IMR-90 (cell line): ENCODE data around the gene MEOX2. TPM values are rescaled to one million over a fixed set of nuclear protein-coding genes. Genes with fewer than 3 reads are reported as not detected.

Experiments used
- ATAC-seq: fragments of 200-7000 bp; cut with Tn5 transposase; 2 replicates; pipeline ENCODE4 v1.9.1; 2020; ENCODE audit warnings: low read depth, mild to moderate bottlenecking, moderate library complexity
- BruUV-seq: library from RNA; stranded (reverse); fragments of 400-500 nt; replicated peaks from 2 replicates; lab custom pipeline; 2021; lab: Mats Ljungman, UMichigan
- CTCF ChIA-PET: fragments of 300-600 bp; formaldehyde crosslinking; extraction: SDS; loops from one replicate; lab custom pipeline; 2021; ENCODE audit warnings: antibody characterized with exemption; lab: Yijun Ruan, JAX
- POLR2A ChIA-PET: fragments of 300-600 bp; sonication (Branson Sonifier 250); formaldehyde crosslinking; loops from one replicate; lab custom pipeline; 2022; ENCODE audit warnings: antibody characterized with exemption; ENCODE audit not compliant: unreplicated experiment; lab: Charles Lee
- DNase-seq: peaks from one replicate; pipeline ENCODE4 v3.0.0; 2013
- H2AFZ ChIP-seq: replicated peaks from 2 replicates; pipeline ENCODE3; 2013; ENCODE audit warnings: low read length, mild to moderate bottlenecking; ENCODE audit not compliant: poor library complexity
- H2AK5ac ChIP-seq: 2 replicates; pipeline ENCODE4 v1.6.1; 2013; ENCODE audit warnings: low read depth, low read length, inconsistent platforms
- H2AK9ac ChIP-seq: replicated peaks from 2 replicates; pipeline ENCODE3; 2013; ENCODE audit warnings: mild to moderate bottlenecking, low read depth, low read length, moderate library complexity; ENCODE audit not compliant: poor library complexity
- H2BK120ac ChIP-seq: 2 replicates; pipeline ENCODE4 v1.6.1; 2013; ENCODE audit warnings: low read depth, low read length, inconsistent platforms
- H2BK15ac ChIP-seq: 3 replicates; pipeline ENCODE4 v1.6.1; 2013; ENCODE audit warnings: low read depth, low read length, inconsistent platforms
- H2BK20ac ChIP-seq: 2 replicates; pipeline ENCODE4 v1.6.1; 2013; ENCODE audit warnings: low read depth, mild to moderate bottlenecking, inconsistent platforms, low read length, moderate library complexity
- H2BK5ac ChIP-seq: 2 replicates; pipeline ENCODE4 v1.6.1; 2013; ENCODE audit warnings: mild to moderate bottlenecking, low read depth, low read length, inconsistent platforms; ENCODE audit not compliant: poor library complexity, severe bottlenecking
- H3K14ac ChIP-seq: replicated peaks from 2 replicates; pipeline ENCODE4 v1.6.1; 2013; ENCODE audit warnings: low read depth, low read length, inconsistent platforms
- H3K18ac ChIP-seq: 2 replicates; pipeline ENCODE4 v1.6.1; 2013; ENCODE audit warnings: low read depth, low read length, control low read depth
- H3K23ac ChIP-seq: 2 replicates; pipeline ENCODE4 v1.6.1; 2013; ENCODE audit warnings: low read depth, low read length, inconsistent platforms
- H3K27ac ChIP-seq: 2 replicates; pipeline ENCODE4 v1.5.1; 2013; ENCODE audit warnings: mild to moderate bottlenecking, control low read depth, low read length; ENCODE audit not compliant: insufficient read depth
- H3K27me3 ChIP-seq: 2 replicates; pipeline ENCODE4 v1.6.1; 2013; ENCODE audit warnings: low read length; ENCODE audit not compliant: control insufficient read depth, insufficient read depth
- H3K36me3 ChIP-seq: 2 replicates; pipeline ENCODE4 v1.6.1; 2013; ENCODE audit warnings: low read length, mixed read lengths; ENCODE audit not compliant: control insufficient read depth, insufficient read depth
- H3K4ac ChIP-seq: 2 replicates; pipeline ENCODE4 v1.6.1; 2013; ENCODE audit warnings: low read depth, low read length, inconsistent platforms
- H3K4me1 ChIP-seq: 2 replicates; pipeline ENCODE4 v1.6.1; 2013; ENCODE audit warnings: low read length, mixed read lengths; ENCODE audit not compliant: control insufficient read depth, insufficient read depth
- H3K4me2 ChIP-seq: 2 replicates; pipeline ENCODE4 v1.6.1; 2013; ENCODE audit warnings: low read depth, mild to moderate bottlenecking, control low read depth, low read length, moderate library complexity
- H3K4me3 ChIP-seq: 2 replicates; pipeline ENCODE4 v1.5.1; 2013; ENCODE audit warnings: low read depth, mild to moderate bottlenecking, control low read depth, low read length, moderate library complexity; ENCODE audit not compliant: insufficient read depth
- H3K56ac ChIP-seq: 2 replicates; pipeline ENCODE4 v1.6.1; 2013; ENCODE audit warnings: low read length, inconsistent platforms; ENCODE audit not compliant: insufficient read depth; ENCODE audit errors: extremely low read depth
- H3K79me1 ChIP-seq, 2 experiments: 2 replicates each; pipeline ENCODE4 v1.6.1; 2013; ENCODE audit warnings: low read length in 2 of 2, inconsistent platforms in 1 of 2, low read depth in 1 of 2
- H3K9ac ChIP-seq: 2 replicates; pipeline ENCODE4 v1.6.1; 2013; ENCODE audit warnings: low read depth, low read length, control low read depth
- H3K9me1 ChIP-seq: 2 replicates; pipeline ENCODE4 v1.6.1; 2013; ENCODE audit warnings: low read length, inconsistent platforms; ENCODE audit not compliant: insufficient read depth
- H3K9me3 ChIP-seq: 2 replicates; pipeline ENCODE4 v1.6.1; 2013; ENCODE audit warnings: low read length; ENCODE audit not compliant: control insufficient read depth, insufficient read depth
- H4K20me1 ChIP-seq: 2 replicates; pipeline ENCODE4 v1.6.1; 2013; ENCODE audit warnings: low read length, inconsistent platforms; ENCODE audit not compliant: insufficient read depth
- H4K5ac ChIP-seq: 2 replicates; pipeline ENCODE4 v1.6.1; 2013; ENCODE audit warnings: mild to moderate bottlenecking, low read depth, low read length, control low read depth
- H4K8ac ChIP-seq, 2 experiments: 2 replicates each; pipeline ENCODE4 v1.6.1; 2013; ENCODE audit warnings: low read depth in 2 of 2, low read length in 2 of 2, control low read depth in 1 of 2, inconsistent platforms in 1 of 2
- H4K91ac ChIP-seq: 2 replicates; pipeline ENCODE4 v1.6.1; 2013; ENCODE audit warnings: low read depth, low read length, inconsistent platforms; ENCODE audit not compliant: insufficient read depth
- FOS ChIP-seq: fragments of 150-350 bp; IDR thresholded peaks from 2 replicates; pipeline ENCODE4 v1.6.1; 2016; ENCODE audit warnings: low read depth, low read length
- POLR2A ChIP-seq: IDR thresholded peaks from 2 replicates; pipeline ENCODE4 v1.6.1; 2012; ENCODE audit warnings: mild to moderate bottlenecking, low read depth, low read length
- RAD21 ChIP-seq: IDR thresholded peaks from 2 replicates; pipeline ENCODE4 v1.6.1; 2012; ENCODE audit warnings: low read length, improper control_type of control experiment
- RCOR1 ChIP-seq: IDR thresholded peaks from 2 replicates; pipeline ENCODE4 v1.6.1; 2012; ENCODE audit warnings: mild to moderate bottlenecking, low read length, improper control_type of control experiment; ENCODE audit not compliant: insufficient replicate concordance
- WGBS, 2 experiments: methylation state at CpG; one replicate each; pipeline versions ENCODE4 v1.1.5 to v1.1.7; 2013; ENCODE audit warnings: missing lambda C conversion rate in 2 of 2; ENCODE audit not compliant: insufficient read length in 1 of 2; ENCODE audit errors: extremely low coverage in 2 of 2; 5-methylcytosine and 5-hydroxymethylcytosine counted together
- dilution Hi-C: fragments of 300-500 bp; cut with HindIII; formaldehyde crosslinking; loops from one replicate; pipeline ENCODE4 v1.14.3; 2018; ENCODE audit warnings: low sequenced_read_pairs; ENCODE audit not compliant: unreplicated experiment
- in situ Hi-C: fragments of 300-500 bp; cut with MboI; formaldehyde crosslinking; loops from 3 replicates; pipeline ENCODE4 v1.14.3; 2019; ENCODE audit warnings: low sequenced_read_pairs, inconsistent platforms, mixed read lengths
- intact Hi-C: fragments of 100-400 bp; cut with micrococcal nuclease; formaldehyde crosslinking; loops from 2 replicates; pipeline ENCODE4 v1.10.0; 2022
- polyA plus RNA-seq, 3 experiments: library from polyadenylated mRNA; depleted of rRNA; stranded (reverse); fragments of >200 nt; gene quantifications; 2 replicates each; pipeline ENCODE4 v1.2.3, GENCODE V29; 2012; ENCODE audit warnings: low replicate concordance in 1 of 3
- total RNA-seq: library from RNA; depleted of rRNA; stranded (reverse); fragments of >200 nt; gene quantifications from 2 replicates; pipeline ENCODE4 v1.2.3, GENCODE V29; 2012

The MEOX2 gene
- total and polyA plus RNA-seq, 2 of the 4 experiments (the other 2 are of a cell fraction), result under 0.01 TPM; not detected in 1

DNA sequence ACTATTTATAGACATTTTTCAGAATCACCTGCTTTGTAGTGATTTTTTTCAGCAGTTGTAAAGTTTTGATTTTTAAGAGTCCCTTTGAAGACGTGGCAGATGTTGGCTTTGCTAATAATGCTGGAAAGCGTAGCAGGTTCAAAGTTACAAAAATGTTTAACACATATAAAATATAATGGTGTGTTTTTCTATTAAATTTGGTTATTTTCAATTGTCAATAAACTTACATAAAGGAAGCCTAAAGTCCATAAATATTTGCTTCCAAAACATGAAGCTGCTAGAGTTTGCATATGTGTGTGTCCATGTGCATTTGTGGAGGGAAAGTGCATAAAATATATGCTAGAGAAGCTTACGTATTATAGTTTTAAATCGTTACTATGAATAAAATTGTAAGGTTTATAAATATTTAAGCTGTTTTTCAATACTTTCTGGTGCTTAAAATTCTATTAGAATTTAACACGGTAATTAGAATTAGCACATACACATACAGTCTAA is 3.7 kb downstream of the MEOX2 start:
- WGBS, 2 experiments, result no CpG with 5 or more reads among the region's 5 CpGs
- no peak overlapping the region for H3K9ac ChIP-seq
- H2BK120ac ChIP-seq, result no peak overlapping the region
- H3K27me3 ChIP-seq, result peaks cover 34% of the 10 kb centered on the region
- H4K8ac ChIP-seq, result no peak overlapping the region
- no peaks in the 10 kb centered on the region for H3K9me1 ChIP-seq
- H2AK5ac ChIP-seq, result no peak overlapping the region
- H3K56ac ChIP-seq, result no peak overlapping the region
- no peak overlapping the region for H2BK20ac ChIP-seq
- in situ Hi-C loops, result no loop called here
- intact Hi-C loops, result no loop called here
- H3K23ac ChIP-seq, result no peak overlapping the region
- DNase-seq, result no peak
- H4K5ac ChIP-seq, result no peak overlapping the region
- ATAC-seq, result no peak
- H3K18ac ChIP-seq, result no peak overlapping the region
- H3K4ac ChIP-seq, result no peak overlapping the region
- H3K4me2 ChIP-seq, result no peak overlapping the region
- CTCF ChIA-PET, result interaction anchor here (0.5 to 0.8 kb wide), 2 partner anchors 416 to 424 kb away, joined by 3 read pairs; no protein-coding TSS in a partner anchor
- H2BK15ac ChIP-seq, result no peak overlapping the region
- H4K20me1 ChIP-seq, result no peaks in the 10 kb centered on the region
- dilution Hi-C loops, result no loop called here
- no peaks in the 10 kb centered on the region for H3K36me3 ChIP-seq
- TF ChIP-seq RCOR1 (no peak), POLR2A (no peak), RAD21 (no peak), FOS (no peak)
- no peak overlapping the region for H2BK5ac ChIP-seq
- H2AK9ac ChIP-seq, result no peak overlapping the region
- H3K4me1 ChIP-seq, result no peaks in the 10 kb centered on the region
- no peak overlapping the region for H4K91ac ChIP-seq
- no peak overlapping the region for H3K14ac ChIP-seq
- H3K4me3 ChIP-seq, result no peak overlapping the region
- H3K9me3 ChIP-seq, result peaks cover 5% of the 10 kb centered on the region; the same call in 1 of the 2 replicates
- no peaks in the 10 kb centered on the region for H3K79me1 ChIP-seq
- POLR2A ChIA-PET, result no interaction called here
- H2AFZ ChIP-seq, result no peak overlapping the region
- no peak overlapping the region for H3K27ac ChIP-seq
- BruUV-seq, result no TSS peak
